CD14-positive monocyte (primary cell): ENCODE measurements around the gene TTC36. TPM values are rescaled to one million over a fixed set of nuclear protein-coding genes. Genes with fewer than 3 reads are reported as not detected.
"Not testable (repeated sequence)": the region's sequence is repeated elsewhere in the genome, so short reads cannot be mapped to it uniquely, and the experiment has no call there.

ENCODE experiments used
- DNase-seq, 3 donors: peaks; one replicate each; pipeline ENCODE4 v3.0.0-alpha.2; 2011 to 2022
- H2AFZ ChIP-seq: 2 replicates; pipeline ENCODE4 v1.6.0; 2012; ENCODE audit warnings: mild to moderate bottlenecking, low read depth, low read length, inconsistent platforms; ENCODE audit not compliant: insufficient read depth, poor library complexity, severe bottlenecking
- H3K27ac ChIP-seq, 2 donors: 1 replicate in 1 of 2; 2 replicates in 1 of 2; pipeline ENCODE4 v1.5.1; 2012 to 2013; ENCODE audit warnings: low read length in 2 of 2, control low read depth in 1 of 2, inconsistent platforms in 1 of 2, low read depth in 1 of 2, mild to moderate bottlenecking in 1 of 2
- H3K27me3 ChIP-seq, 2 donors: one replicate each; pipeline versions ENCODE4 v1.6.0 to v1.6.1; 2011 to 2013; ENCODE audit warnings: low read length in 2 of 2; ENCODE audit not compliant: control insufficient read depth in 2 of 2, insufficient read depth in 2 of 2
- H3K36me3 ChIP-seq, 2 donors: replicated peaks in 1 of 2; 1 replicate in 1 of 2; 2 replicates in 1 of 2; pipeline versions ENCODE4 v1.5.1 to v1.6.1; 2012 to 2013; ENCODE audit warnings: low read length in 2 of 2, control low read depth in 1 of 2, inconsistent platforms in 1 of 2, mild to moderate bottlenecking in 1 of 2; ENCODE audit not compliant: insufficient read depth in 2 of 2, control insufficient read depth in 1 of 2
- H3K4me1 ChIP-seq, 2 donors: 1 replicate in 1 of 2; 2 replicates in 1 of 2; pipeline versions ENCODE4 v1.5.1 to v1.6.1; 2012 to 2013; ENCODE audit warnings: low read length in 2 of 2, control low read depth in 1 of 2, inconsistent platforms in 1 of 2, mild to moderate bottlenecking in 1 of 2, moderate library complexity in 1 of 2; ENCODE audit not compliant: insufficient read depth in 2 of 2, control insufficient read depth in 1 of 2
- H3K4me2 ChIP-seq: replicated peaks from 2 replicates; pipeline ENCODE3; 2012; ENCODE audit warnings: low read length, moderate library complexity, mild to moderate bottlenecking; ENCODE audit not compliant: poor library complexity, severe bottlenecking; ENCODE audit errors: extremely low read depth
- H3K4me3 ChIP-seq, 3 experiments: fragments of 200-600 bp in 1 of 3; sonication (generic) in 1 of 3; replicated peaks in 1 of 3; 1 replicate in 2 of 3; 2 replicates in 1 of 3; pipeline ENCODE4 v1.5.1; 2011 to 2013; ENCODE audit warnings: low read length in 3 of 3, mild to moderate bottlenecking in 3 of 3, control low read depth in 2 of 3, low read depth in 2 of 3, inconsistent platforms in 1 of 3, moderate library complexity in 1 of 3
- H3K79me2 ChIP-seq: 2 replicates; pipeline ENCODE4 v1.6.0; 2012; ENCODE audit warnings: mild to moderate bottlenecking, control low read depth, inconsistent platforms, low read length, moderate library complexity; ENCODE audit not compliant: insufficient read depth
- H3K9ac ChIP-seq: 2 replicates; pipeline ENCODE4 v1.6.0; 2017; ENCODE audit warnings: low read length, mild to moderate bottlenecking; ENCODE audit not compliant: insufficient read depth, poor library complexity, severe bottlenecking
- H3K9me3 ChIP-seq, 2 donors: replicated peaks in 1 of 2; 1 replicate in 1 of 2; 2 replicates in 1 of 2; pipeline versions ENCODE4 v1.5.1 to v1.6.1; 2012 to 2013; ENCODE audit warnings: low read length in 2 of 2, control low read depth in 1 of 2; ENCODE audit not compliant: control insufficient read depth in 1 of 2, insufficient read depth in 1 of 2
- H4K20me1 ChIP-seq: 2 replicates; pipeline ENCODE4 v1.6.0; 2012; ENCODE audit warnings: mild to moderate bottlenecking, low read length, control low read depth, moderate library complexity; ENCODE audit not compliant: insufficient read depth
- H3K27ac Mint-ChIP-seq, 7 donors: one replicate each; pipeline ENCODE4 v1.8.0; 2020; ENCODE audit warnings: mild to moderate bottlenecking in 7 of 7, mixed read lengths in 7 of 7, moderate library complexity in 6 of 7, inconsistent platforms in 2 of 7
- H3K27me3 Mint-ChIP-seq, 3 donors: one replicate each; pipeline ENCODE4 v1.8.0; 2021 to 2022; ENCODE audit warnings: low read depth in 3 of 3, mild to moderate bottlenecking in 3 of 3, mixed read lengths in 3 of 3, moderate library complexity in 3 of 3, inconsistent platforms in 1 of 3
- H3K36me3 Mint-ChIP-seq, 2 donors: one replicate each; pipeline ENCODE4 v1.8.0; 2020; ENCODE audit warnings: mixed read lengths in 2 of 2, inconsistent platforms in 1 of 2, mild to moderate bottlenecking in 1 of 2
- H3K4me1 Mint-ChIP-seq: one replicate; pipeline ENCODE4 v1.8.0; 2020; ENCODE audit warnings: mild to moderate bottlenecking, mixed read lengths
- H3K4me3 Mint-ChIP-seq, 2 donors: one replicate each; pipeline ENCODE4 v1.8.0; 2020; ENCODE audit warnings: mild to moderate bottlenecking in 2 of 2, mixed read lengths in 2 of 2, moderate library complexity in 1 of 2
- H3K9me3 Mint-ChIP-seq, 7 donors: one replicate each; pipeline ENCODE4 v1.8.0; 2020 to 2022; ENCODE audit warnings: mixed read lengths in 7 of 7, mild to moderate bottlenecking in 6 of 7, moderate library complexity in 6 of 7, inconsistent platforms in 2 of 7
- CTCF ChIP-seq: fragments of 200-600 bp; IDR thresholded peaks from one replicate; pipeline ENCODE4 v1.8.0; 2022; ENCODE audit warnings: antibody characterized with exemption, mild to moderate bottlenecking
- WGBS: methylation state at CpG from one replicate; pipeline ENCODE4 v1.1.5; 2013; ENCODE audit warnings: missing lambda C conversion rate; ENCODE audit not compliant: insufficient coverage; 5-methylcytosine and 5-hydroxymethylcytosine counted together
- intact Hi-C, 2 donors: fragments of 100-400 bp; cut with micrococcal nuclease; formaldehyde crosslinking; loops; one replicate each; pipeline versions ENCODE4 v1.15.0 to v1.15.1; 2023
- polyA plus RNA-seq, 3 donors: library from polyadenylated mRNA; depleted of rRNA in 1 of 3; unstranded in 2 of 3; stranded (reverse) in 1 of 3; fragments of 300-500 nt in 2 of 3; fragments of >200 nt in 1 of 3; fragmentation: Illumina TruSeq in 2 of 3; gene quantifications; 1 replicate in 2 of 3; 2 replicates in 1 of 3; pipeline ENCODE4 v1.2.3, GENCODE V29; 2012 to 2021

TTC36 gene
- polyA plus RNA-seq, 3 donors = not detected

- H4K20me1 ChIP-seq = peaks cover 12% of the 10 kb centered on the region
- Mint-ChIP-seq H3K27ac (no peak overlapping the region), H3K4me3 (no peak overlapping the region), H3K4me1 (peaks cover 31% of the 10 kb centered on the region), H3K9me3 (no peaks in the 10 kb centered on the region), H3K27me3 (no peaks in the 10 kb centered on the region), H3K36me3 (no peaks in the 10 kb centered on the region)
- H3K27ac ChIP-seq = no peak overlapping the region
- intact Hi-C loops = no loop called here
- no peak overlapping the region for H2AFZ ChIP-seq
- no peak overlapping the region for H3K9ac ChIP-seq
- H3K79me2 ChIP-seq = peaks cover 29% of the 10 kb centered on the region
- no peak for TF ChIP-seq CTCF
- 100% methylated on average over 2 of the region's 2 CpGs for WGBS
- peaks cover 23 to 33% of the 10 kb centered on the region in 2 donors for H3K4me1 ChIP-seq
- H3K27me3 ChIP-seq = no peaks in the 10 kb centered on the region
- no peak for DNase-seq
- no peak overlapping the region for H3K4me3 ChIP-seq
- H3K4me2 ChIP-seq = no peak overlapping the region
- H3K36me3 ChIP-seq = no peaks in the 10 kb centered on the region
- H3K9me3 ChIP-seq = no peaks in the 10 kb centered on the region
These were observed 42.4 kb downstream of the TTC36 start for GRCh38 chr11:118569670-118570069.

- intact Hi-C loops = no loop called here
- no peak overlapping the region for H2AFZ ChIP-seq
- H3K9me3 Mint-ChIP-seq = no peaks in the 10 kb centered on the region
- H3K4me3 ChIP-seq = no peak overlapping the region
- no CpG with 5 or more reads among the region's 1 CpG for WGBS
- no peak overlapping the region for H3K27ac ChIP-seq
- peaks cover 0 to 6% of the 10 kb centered on the region in 2 donors for H3K36me3 ChIP-seq
- TF ChIP-seq CTCF = no peak
- no peak overlapping the region for H3K4me3 Mint-ChIP-seq
- H3K36me3 Mint-ChIP-seq = peaks cover 0 to 3% of the 10 kb centered on the region in 2 donors
- H3K4me1 Mint-ChIP-seq = peaks cover 34% of the 10 kb centered on the region
- H3K9ac ChIP-seq = no peak overlapping the region
- H3K4me1 ChIP-seq = peaks cover 16 to 33% of the 10 kb centered on the region in 2 donors
- no peak overlapping the region for H3K4me2 ChIP-seq
- H3K9me3 ChIP-seq = no peaks in the 10 kb centered on the region
- H3K27me3 Mint-ChIP-seq = no peaks in the 10 kb centered on the region
- DNase-seq = no peak
- no peaks in the 10 kb centered on the region for H3K27me3 ChIP-seq
- H4K20me1 ChIP-seq = peaks cover 23% of the 10 kb centered on the region
- H3K79me2 ChIP-seq = peaks cover 40% of the 10 kb centered on the region
- H3K27ac Mint-ChIP-seq = no peak overlapping the region
These were observed 43.5 kb downstream of the TTC36 start for GRCh38 chr11:118570787-118571186.

- Histone ChIP-seq H3K4me1 (peaks cover 16 to 33% of the 10 kb centered on the region in 2 donors), H3K27ac (peak overlapping the region; percentile 89 to 99), H3K4me3 (peak overlapping the region; percentile 84 to 99 (median 87)), H4K20me1 (peaks cover 32% of the 10 kb centered on the region), H3K9ac (peak overlapping the region; percentile 100), H3K4me2 (peak overlapping the region; percentile 94), H2AFZ (peak overlapping the region; percentile 91), H3K79me2 (peaks cover 49% of the 10 kb centered on the region)
- H3K27me3 Mint-ChIP-seq, H3K36me3 Mint-ChIP-seq, intact Hi-C loops, H3K9me3 ChIP-seq, H3K9me3 Mint-ChIP-seq, H3K36me3 ChIP-seq, DNase-seq, H3K27me3 ChIP-seq: not testable (repeated sequence)
- Mint-ChIP-seq H3K4me3 (peak overlapping the region; percentile 94 to 97), H3K27ac (peak overlapping the region; percentile 63 to 98 (median 95)), H3K4me1 (peaks cover 38% of the 10 kb centered on the region)
- WGBS = 4% methylated on average over 4 of the region's 15 CpGs
These were observed 44.4 kb downstream of the TTC36 start for GRCh38 chr11:118571701-118572060.
